Measurements from ENCODE around the gene PRICKLE2.

PRICKLE2 gene

GRCh38 chr3:64125561-64125960 lies 99.7 kb downstream of the PRICKLE2 start:
- no peak for DNase-seq

- DNase-seq: no peak
Observed at GRCh38 chr3:64123931-64124330, 101.3 kb downstream of the PRICKLE2 start.

GRCh38 chr3:64122476-64122875 lies 102.8 kb downstream of the PRICKLE2 start:
- DNase-seq: no peak

GRCh38 chr3:64121750-64122311 lies 103.4 kb downstream of the PRICKLE2 start:
- DNase-seq: no peak

GRCh38 chr3:64120876-64121275 lies 104.4 kb downstream of the PRICKLE2 start:
- DNase-seq: no peak

- no peak for DNase-seq
Observed at GRCh38 chr3:64117483-64117882, 107.8 kb downstream of the PRICKLE2 start.

GRCh38 chr3:64114651-64115050 lies 110.6 kb downstream of the PRICKLE2 start:
- no peak for DNase-seq

GRCh38 chr3:64111872-64112271 lies 113.4 kb downstream of the PRICKLE2 start:
- DNase-seq: no peak

- no peak for DNase-seq
Observed at GRCh38 chr3:64111083-64111482, 114.2 kb downstream of the PRICKLE2 start.

- no peak for DNase-seq
Observed at GRCh38 chr3:64110071-64110470, 115.2 kb downstream of the PRICKLE2 start.

GRCh38 chr3:64109438-64109837 lies 115.8 kb downstream of the PRICKLE2 start:
- no peak for DNase-seq

- no peak for DNase-seq
Observed at GRCh38 chr3:64108784-64109317, 116.4 kb downstream of the PRICKLE2 start.

GRCh38 chr3:64108231-64108630 lies 117.0 kb downstream of the PRICKLE2 start:
- DNase-seq: no peak

- no peak for DNase-seq
Observed at GRCh38 chr3:64107190-64107589, 118.1 kb downstream of the PRICKLE2 start.

GRCh38 chr3:64105816-64106215 lies 119.5 kb downstream of the PRICKLE2 start:
- DNase-seq: no peak

- DNase-seq: no peak
Observed at GRCh38 chr3:64104691-64105111, 120.6 kb downstream of the PRICKLE2 start.

- no peak for DNase-seq
Observed at GRCh38 chr3:64104006-64104405, 121.3 kb downstream of the PRICKLE2 start.

- DNase-seq: no peak
Observed at GRCh38 chr3:64103131-64103530, 122.1 kb downstream of the PRICKLE2 start.

GRCh38 chr3:64102147-64102546 lies 123.1 kb downstream of the PRICKLE2 start:
- DNase-seq: no peak

- no peak for DNase-seq
Observed at GRCh38 chr3:64099316-64099715, 126.0 kb downstream of the PRICKLE2 start.

- no peak for DNase-seq
Observed at GRCh38 chr3:64098670-64099069, 126.6 kb downstream of the PRICKLE2 start.

- no peak for DNase-seq
Observed at GRCh38 chr3:64097920-64098319, 127.3 kb downstream of the PRICKLE2 start.

GRCh38 chr3:64095802-64096201 lies 129.5 kb downstream of the PRICKLE2 start:
- no peak for DNase-seq

- DNase-seq: no peak
Observed at GRCh38 chr3:64094713-64095079, 130.6 kb downstream of the PRICKLE2 start.
